Liver (tissue), 3 donors: Measurements from ENCODE around the gene MBD6.

ENCODE experiments used
- ATF3 ChIP-seq: IDR thresholded peaks from 2 replicates; pipeline ENCODE4 v1.6.1; 2016; ENCODE audit warnings: antibody characterized with exemption
- CTCF ChIP-seq: fragments of 150-350 bp; IDR thresholded peaks from 2 replicates; pipeline ENCODE4 v1.5.1; 2017; ENCODE audit warnings: improper control_type of control experiment, low read depth, low read length; ENCODE audit not compliant: missing input control
- EGR1 ChIP-seq, 2 donors: IDR thresholded peaks; 2 replicates each; pipeline ENCODE4 v1.6.1; 2016 to 2018; ENCODE audit warnings: antibody characterized with exemption in 2 of 2, low read depth in 2 of 2
- JUND ChIP-seq, 2 donors: IDR thresholded peaks; 2 replicates each; pipeline ENCODE4 v1.6.1; 2016; ENCODE audit warnings: antibody characterized with exemption in 2 of 2
- MAX ChIP-seq: IDR thresholded peaks from 2 replicates; pipeline ENCODE4 v1.6.1; 2016; ENCODE audit warnings: antibody characterized with exemption
- REST ChIP-seq: IDR thresholded peaks from 2 replicates; pipeline ENCODE4 v1.6.1; 2016; ENCODE audit warnings: antibody characterized with exemption, mild to moderate bottlenecking
- TAF1 ChIP-seq: conservative IDR thresholded peaks from 2 replicates; pipeline ENCODE4 v1.6.1; 2016; ENCODE audit warnings: antibody characterized with exemption, mild to moderate bottlenecking
- ZBTB33 ChIP-seq: IDR thresholded peaks from 2 replicates; pipeline ENCODE4 v1.6.1; 2016; ENCODE audit warnings: antibody characterized with exemption
- donor health status: healthy.
- donor health status: healthy.

GRCh38 chr12:57487055-57487596 lies 35.5 kb upstream of the MBD6 start:
- no peak for TF ChIP-seq CTCF
- no peak for TF ChIP-seq ZBTB33
- no peak for TF ChIP-seq JUND (IDR thresholded peaks at IDR 0.05)
- TF ChIP-seq MAX, result no peak
- no peak for TF ChIP-seq REST
- no peak for TF ChIP-seq ATF3
- TF ChIP-seq TAF1, result no peak
- TF ChIP-seq EGR1 (IDR thresholded peaks at IDR 0.05; ENCODE audit: low read depth in 2 of 2), result no peak
